Femur (tissue), 1 donor: ENCODE data around the gene GHR.

Source experiments
- DNase-seq: peaks from one replicate; pipeline ENCODE4 v3.0.0-alpha.2; 2017

GHR gene

DNA sequence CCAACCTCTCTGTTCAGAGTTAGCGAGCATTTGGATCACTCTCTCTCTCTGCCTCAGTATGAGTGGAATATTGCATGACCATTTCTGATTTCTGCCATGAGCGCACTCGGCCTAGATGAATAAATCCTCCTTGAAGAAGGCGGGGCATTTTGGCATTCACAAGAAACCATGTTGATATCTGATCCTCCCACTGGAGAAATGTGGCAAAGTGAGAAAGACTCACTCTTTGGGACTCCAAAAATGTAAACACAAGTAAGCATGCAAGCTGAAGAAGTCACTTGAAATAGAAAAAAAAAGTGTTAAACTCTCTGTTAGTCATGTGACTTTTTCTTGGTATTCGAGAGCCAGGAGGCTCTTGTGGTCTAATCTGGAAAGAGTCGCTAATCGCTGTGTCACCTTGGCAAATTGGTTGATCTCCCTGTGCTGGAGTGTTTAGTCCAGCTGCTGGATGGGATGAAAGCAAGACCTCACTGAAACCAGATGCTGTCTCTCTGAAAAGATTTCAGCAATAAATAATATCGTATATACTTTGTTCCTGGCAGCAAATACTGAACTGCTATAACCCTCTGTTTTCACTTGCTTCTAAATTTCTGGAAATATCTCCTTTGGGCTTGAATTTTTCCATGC lies 95.5 kb downstream of the GHR start:
- peak; percentile 85 for DNase-seq

DNA sequence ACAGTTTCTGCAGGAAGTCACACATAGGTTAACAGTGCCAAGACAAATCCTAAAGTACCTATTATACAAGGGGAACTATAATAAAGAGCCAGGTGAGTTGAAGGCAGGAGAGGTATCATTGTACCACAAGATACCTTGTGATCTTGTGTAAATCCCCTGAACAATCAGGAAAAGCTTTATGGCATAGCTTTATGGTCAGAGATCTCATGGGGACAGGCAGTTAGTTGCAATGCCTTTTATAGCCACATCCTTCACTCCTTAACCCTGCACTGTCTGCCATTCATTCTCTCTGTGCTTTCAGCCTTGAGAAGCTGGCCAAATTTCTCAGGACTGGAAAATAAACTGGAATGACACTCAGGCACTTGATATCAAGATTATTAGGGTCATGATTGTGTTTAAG lies 97.0 kb downstream of the GHR start:
- DNase-seq: no peak

DNA sequence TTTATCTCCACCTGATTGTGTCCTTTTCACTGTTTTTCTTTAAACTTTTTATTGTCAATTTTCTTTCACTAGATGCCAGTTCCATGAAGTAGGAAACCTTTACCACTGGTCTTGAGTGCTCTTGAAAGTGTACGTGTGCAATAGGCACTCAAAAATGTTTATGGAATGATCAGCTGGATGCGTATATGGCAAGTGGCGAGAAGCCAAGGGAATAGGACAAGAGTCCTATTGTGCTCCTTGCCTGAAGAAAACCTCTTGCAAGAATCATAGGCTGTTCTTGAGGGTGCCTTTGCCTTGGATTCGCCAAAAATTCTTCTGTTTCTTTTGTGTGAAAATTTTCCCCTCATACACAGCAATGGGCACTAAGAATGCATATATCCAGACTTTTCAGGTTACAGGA lies 97.7 kb downstream of the GHR start:
- no peak for DNase-seq

DNA sequence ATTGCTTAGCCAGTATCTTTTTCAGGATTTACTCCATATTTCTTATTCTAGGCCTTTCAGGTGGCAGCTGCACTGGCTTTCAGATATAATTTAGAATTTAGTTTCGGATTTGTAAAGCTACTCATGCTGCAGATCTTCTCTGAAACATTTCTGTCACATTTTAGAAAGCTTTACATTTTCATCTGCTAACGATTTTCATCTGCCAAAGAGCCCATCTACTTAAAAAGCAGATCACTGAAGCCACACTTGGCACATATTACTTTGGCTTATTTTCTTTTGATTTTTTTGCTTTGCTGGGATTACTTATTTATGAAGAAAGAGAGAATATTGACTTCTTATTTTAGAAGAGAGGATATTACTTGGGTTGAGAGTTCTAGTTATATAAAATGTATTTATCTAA lies 98.2 kb downstream of the GHR start:
- no peak for DNase-seq

DNA sequence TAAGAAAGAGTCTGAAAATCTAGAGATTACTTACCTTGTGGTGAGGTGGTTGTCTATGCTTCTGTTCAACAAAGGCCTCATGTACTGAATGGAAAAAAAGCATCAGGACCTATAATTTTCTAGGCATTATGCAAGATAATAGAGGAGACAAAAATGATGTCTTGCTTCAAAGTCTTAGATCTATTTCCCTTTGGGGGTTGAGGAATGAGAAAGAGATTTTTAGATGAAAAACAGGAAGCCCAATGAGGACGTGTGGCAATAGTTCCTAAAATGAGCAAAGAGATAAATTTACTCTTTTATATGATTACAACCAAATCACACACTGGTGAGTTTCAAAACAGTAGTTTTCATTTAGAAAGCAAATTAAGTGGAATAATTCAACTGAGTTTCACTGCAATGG lies 99.5 kb downstream of the GHR start:
- no peak for DNase-seq

DNA sequence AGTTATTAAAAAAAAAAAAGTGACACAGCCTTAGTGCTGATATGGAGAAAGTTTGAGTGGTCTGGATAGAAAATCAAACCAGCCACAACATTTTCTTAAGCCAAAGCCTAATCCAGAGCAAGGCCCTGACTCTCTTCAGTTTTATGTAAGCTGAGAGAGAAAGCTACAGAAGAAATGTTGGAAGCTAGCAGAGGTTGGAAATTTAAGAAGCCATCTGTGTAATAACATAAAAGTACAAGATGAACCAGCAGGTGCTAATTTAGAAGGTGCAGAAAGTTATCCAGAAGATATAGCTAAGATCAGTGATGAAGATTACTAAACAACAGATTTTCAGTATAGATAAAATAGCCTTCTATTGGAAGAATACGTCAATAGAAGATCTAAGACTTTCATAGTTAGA lies 102.9 kb downstream of the GHR start:
- DNase-seq: no peak

DNA sequence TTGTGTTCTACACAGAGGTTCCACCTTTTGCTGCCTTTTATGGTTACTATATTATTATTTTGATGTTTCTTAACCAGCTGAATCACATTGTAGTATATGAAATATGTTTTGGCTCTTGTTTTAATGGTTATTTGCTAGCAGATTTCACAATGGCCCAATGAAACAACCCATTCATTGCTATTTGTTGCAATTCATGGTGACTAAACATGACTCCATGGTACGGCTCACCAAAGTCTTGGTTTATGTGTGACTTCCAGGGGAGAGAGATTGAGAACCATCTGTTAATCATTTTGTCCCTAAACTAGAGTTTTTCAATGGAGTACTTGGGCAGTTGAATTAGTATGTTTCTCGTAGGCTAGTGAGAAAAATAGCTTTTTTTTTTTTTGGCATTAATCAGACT lies 108.4 kb downstream of the GHR start:
- DNase-seq: no peak

DNA sequence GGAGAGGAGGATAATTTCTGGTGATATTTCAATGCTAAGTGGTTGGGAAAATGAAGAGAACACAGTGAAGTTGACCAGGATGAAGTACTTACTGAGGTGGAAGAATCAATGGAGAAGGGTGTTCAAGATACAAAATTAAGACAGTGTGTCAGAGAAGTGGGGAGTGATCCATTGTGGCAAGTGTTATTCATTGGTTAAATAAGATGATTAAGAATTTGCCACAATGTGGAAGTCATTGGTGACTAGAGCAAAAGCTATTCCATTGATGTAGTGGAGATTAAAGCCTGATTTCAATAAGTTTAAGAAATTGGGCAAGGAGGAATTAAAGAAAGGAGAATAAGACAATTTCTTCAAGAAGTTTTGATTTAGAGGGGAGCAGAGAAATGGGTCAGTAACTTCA lies 118.9 kb downstream of the GHR start:
- no peak for DNase-seq

DNA sequence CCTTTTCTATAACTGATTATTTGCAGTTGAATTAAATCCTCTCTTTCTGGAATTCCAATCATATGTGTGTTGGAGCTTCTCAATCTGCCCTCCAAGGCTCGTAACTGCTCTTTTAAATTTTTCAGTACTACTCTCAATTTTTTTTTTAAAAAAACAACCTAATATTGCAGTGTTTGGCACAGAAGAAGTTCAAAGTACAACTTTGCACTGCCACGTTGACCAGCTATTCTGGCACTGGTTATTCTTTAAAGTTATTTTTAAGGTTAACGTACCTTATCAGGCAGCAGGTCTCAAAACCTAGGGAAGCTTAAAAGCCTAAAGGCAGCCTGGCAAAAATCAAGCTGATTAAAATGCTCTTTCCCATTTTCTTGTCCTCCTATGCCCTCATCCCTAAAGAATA lies 120.5 kb downstream of the GHR start:
- DNase-seq: no peak

DNA sequence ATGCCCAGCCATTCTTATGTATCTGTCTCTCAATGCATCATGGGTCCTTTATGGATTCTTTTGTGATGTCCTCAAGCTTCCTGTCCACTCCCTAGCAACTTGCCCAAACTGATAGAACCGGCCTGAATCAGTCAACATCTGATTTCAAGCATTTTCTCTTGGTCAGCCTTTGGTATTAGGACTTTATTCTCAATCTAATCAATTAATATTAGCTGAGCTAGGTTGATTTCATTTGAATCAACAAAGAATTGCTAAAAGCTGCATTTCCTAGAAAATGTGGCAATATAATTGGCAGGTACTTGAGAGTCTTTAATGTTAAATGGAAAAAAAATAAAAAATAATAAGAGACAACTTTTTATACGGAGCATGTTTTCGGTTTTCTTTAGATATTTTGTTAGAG lies 121.8 kb downstream of the GHR start:
- no peak for DNase-seq

DNA sequence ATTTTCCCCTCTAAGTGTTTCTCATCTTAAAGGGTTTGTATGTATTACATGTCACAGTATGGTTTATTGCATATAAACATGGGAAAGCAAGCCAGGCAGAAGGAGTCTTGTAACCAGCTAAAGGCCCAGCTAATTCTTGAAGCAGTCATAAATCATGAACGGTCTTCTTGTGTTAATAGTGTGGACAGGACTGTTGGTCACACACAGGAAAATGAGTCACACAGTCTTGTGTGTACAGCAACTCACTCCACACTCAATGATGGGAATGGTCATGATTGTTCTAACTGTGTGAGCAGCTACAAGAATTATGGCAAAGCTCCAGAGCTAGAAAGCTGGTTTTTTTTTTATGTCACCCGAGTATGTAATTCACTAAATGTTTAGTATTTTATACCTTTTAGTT lies 123.9 kb downstream of the GHR start:
- no peak for DNase-seq

DNA sequence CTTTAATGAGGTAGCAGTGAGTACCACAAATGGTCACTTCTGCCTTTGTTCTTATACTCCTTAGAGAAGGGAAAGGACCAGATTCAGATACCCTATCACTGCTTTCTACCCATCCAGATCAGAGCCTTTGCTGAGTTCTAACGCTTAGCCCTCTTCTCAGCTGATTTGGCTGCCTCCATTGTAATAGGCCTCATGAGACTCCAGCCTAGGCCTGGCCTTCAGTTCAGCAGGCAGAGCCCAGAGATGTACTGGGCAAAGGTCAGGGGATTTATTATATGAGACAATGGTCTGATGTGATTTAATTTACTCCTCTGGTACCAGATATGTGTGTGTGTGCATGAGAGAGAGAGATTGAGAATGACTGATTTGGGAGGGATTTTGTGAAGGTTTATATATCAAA lies 124.7 kb downstream of the GHR start:
- no peak for DNase-seq

DNA sequence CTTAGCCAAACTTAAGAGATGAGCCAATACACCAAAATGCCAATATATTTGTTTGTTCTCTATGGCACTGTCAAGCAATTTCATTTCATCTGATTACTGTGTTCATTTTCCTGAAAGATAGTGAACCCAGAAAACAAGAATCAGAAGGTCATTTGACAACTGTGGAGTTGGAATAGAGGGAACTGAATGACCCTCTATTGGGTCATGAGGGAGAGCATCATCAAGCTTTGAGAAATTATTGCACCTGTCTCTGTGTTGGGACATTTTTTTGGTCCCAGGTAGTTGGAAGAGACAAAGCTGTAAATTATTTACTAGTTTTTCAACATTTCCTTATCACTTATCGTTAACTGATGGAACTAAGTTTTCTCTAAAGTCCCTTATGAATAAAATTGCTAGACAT lies 129.4 kb downstream of the GHR start:
- no peak for DNase-seq

DNA sequence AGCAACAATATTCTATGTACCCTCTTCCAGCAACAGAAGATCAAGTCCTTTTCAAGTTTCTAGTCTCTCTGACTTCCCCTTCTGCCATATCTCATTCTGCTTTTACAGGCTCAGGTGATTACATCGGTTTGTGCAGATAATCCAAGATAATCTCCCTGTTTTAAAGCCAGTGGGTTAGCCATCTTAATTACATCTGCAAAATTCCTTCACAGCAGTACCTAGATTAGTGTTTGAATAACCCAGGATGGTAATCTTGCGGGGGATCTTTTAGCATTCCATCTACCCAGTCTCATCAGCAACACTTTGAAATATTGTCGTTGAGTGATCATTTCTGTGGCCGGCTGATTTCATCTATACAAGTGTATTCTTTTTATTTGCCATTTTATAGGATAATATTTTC lies 130.2 kb downstream of the GHR start:
- no peak for DNase-seq

DNA sequence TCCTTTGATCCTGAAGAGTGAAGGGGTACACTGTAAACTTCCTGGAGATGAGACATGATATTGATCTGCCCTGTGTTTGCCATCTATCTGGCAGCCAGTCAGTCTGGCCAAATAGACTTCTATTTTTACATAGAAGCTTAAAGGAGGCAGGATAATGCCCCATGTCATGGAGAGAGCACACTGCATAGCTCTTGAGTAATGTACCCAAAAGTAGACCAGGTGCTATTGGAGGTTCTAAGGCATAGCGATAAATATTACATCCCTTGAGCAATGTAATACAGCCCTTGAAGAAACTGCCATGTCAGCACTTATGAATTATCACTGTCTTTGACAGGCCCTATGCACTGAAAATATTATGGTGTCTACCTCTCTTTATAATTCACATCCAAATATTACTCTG lies 131.8 kb downstream of the GHR start:
- no peak for DNase-seq

DNA sequence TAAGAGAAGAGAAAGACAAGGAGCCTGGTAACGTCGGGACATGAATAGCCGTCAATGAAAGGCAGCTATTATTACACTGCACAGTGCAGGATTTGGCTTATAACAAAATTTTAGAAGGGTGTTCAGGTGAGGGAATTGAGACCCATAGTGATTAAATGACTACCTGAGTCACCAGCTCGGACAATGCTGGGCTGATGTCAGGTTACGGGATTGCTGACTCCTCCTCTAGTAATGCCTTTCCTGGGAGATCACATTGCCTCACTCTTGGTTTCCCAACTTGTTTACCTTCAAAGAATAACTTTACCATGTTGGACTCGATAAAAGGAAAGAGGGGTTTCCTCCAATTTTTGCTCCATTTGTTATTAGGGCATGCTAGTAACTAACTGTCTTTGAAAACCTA lies 132.6 kb downstream of the GHR start:
- no peak for DNase-seq

DNA sequence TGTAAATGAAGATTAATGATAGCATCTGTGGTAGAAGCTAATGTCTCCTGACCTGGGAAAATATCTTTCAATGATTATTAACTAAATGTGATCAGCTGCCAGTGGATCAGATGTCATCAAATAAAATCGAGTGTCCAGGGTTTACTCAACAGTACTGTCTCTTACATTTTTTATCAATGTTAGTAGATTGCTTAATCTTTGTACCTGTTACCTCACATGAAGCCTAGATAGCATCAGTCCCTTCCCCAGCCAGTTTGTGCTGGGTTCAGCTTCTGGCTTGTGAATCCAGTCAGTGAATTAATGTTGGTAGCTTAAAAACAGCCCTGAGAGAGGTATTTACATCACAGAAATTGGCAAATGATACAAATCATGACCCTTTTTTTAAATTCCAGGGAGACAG lies 134.4 kb downstream of the GHR start:
- DNase-seq: no peak

DNA sequence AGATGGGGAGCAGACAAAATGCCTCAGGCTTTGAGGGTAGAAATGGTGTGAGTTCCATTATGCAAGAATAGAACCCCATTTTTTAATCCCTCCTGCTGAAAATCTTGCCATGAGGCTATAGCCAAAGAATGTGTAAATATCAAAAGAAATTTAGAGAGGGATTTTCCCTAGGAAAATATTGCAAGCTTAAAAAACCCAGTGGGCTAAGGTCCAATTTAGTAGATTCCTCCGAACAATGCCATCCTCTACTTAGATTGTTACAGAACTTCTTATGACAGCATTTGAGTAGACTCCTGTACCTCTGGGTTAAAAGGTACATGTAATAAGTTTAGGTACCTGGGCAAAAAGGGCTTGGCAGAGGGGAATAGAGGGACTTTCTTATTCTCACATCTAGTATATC lies 138.4 kb downstream of the GHR start:
- DNase-seq: no peak

DNA sequence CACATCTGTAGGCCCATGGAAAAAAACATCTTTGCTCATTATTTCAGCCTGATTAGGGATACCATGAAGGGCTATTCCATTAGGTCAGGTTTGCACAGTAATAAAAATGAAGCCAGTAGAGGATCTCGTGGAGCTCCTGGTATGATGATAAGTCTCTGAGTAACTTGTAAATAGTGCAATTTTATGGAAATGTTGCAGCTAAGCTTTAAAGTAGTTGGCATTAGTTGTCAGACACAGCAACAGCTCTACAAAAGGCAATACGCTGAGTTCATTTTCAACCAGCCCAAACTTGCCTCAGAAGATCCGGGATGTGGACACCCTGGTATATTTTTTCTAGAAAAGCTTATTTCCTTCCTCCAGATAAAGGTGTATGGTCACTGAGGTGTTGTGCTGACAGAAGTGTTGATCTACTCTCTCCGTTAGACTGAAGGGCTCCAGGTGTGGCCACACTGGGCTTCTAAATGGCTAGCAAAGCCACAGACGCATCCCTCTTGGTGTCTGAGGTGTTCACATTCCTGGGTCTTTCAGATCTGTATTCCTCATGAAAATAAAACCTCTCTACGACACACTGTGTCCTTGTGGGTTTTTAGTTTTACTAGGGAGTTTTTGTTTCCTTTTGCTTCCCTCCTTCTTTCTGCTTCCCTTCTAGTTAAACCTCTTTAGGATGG lies 141.6 kb downstream of the GHR start:
- no peak for DNase-seq

DNA sequence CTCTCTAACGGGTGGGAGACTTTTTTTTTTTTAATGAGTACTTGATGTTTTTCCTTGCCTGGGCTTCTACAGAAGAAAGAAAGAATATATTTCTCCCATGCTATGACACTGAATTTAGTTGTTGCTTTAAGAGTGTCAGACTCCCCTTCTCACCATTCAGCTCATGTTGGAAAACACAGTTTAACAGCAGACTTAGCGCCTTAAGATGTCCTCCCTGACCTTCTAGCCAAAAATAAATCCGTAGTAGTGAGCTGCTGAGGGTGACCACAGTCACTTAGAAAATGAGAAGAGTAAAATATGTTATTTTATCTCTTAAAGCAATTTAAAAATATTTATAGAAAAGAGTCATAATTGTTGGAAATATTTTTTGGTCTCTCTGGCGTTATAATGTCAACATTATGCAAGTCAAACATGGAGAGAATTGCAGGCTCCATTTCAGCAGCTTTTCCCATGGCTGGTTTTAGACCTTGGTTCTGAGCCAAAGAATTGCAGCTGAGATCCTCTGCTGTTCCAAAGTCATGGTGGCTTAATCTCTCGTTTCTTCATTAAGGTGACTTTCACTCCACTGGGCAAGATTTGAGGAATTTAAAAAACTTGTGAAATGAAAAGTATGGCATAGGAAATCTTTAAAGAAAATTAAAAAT lies 143.5 kb downstream of the GHR start:
- DNase-seq: peak; percentile 67

DNA sequence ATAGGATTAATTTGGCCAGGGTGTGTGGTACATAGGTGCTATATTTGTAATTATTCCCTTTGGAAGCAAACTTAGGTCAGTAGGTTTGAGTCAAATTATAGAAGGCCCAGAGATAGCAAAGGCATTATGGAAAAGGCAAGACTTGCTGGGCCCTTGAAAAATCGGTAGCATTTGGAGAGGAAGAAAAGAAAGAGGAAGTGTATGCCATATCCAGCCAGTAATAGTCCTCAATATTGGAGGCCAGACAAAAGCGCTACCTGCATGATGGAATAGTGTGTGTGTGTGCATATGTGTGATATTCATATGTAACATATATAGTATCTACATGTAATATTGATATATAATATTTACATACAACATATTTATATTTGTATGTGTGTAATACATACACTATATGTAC lies 146.1 kb downstream of the GHR start:
- DNase-seq: no peak

DNA sequence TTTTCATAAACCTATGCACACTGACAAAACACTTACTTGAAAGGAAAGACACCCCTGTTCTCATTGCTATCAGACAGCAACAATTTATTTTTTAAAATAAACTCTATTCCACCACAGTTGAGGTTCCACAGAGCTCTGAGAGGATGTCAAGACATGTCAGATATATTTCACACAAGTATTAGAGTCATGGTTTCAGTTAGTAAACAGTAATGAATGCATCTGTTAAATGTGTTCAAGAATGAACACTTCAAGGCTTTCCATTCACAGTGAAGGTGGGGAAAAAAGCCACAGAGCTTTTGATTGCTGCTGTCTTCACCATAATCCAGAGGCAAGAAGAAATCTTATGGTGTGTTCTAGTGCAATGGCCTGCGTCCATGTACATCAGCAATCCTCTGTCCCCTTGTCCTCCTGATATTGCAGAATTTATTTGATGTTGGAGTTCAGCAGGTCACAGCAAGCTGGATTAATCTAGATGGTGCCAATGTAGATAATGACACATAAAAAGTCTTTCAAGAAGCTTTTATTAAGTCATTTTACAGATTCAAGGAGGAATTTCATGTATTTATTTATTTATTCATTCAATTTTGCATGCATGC lies 146.8 kb downstream of the GHR start:
- no peak for DNase-seq

DNA sequence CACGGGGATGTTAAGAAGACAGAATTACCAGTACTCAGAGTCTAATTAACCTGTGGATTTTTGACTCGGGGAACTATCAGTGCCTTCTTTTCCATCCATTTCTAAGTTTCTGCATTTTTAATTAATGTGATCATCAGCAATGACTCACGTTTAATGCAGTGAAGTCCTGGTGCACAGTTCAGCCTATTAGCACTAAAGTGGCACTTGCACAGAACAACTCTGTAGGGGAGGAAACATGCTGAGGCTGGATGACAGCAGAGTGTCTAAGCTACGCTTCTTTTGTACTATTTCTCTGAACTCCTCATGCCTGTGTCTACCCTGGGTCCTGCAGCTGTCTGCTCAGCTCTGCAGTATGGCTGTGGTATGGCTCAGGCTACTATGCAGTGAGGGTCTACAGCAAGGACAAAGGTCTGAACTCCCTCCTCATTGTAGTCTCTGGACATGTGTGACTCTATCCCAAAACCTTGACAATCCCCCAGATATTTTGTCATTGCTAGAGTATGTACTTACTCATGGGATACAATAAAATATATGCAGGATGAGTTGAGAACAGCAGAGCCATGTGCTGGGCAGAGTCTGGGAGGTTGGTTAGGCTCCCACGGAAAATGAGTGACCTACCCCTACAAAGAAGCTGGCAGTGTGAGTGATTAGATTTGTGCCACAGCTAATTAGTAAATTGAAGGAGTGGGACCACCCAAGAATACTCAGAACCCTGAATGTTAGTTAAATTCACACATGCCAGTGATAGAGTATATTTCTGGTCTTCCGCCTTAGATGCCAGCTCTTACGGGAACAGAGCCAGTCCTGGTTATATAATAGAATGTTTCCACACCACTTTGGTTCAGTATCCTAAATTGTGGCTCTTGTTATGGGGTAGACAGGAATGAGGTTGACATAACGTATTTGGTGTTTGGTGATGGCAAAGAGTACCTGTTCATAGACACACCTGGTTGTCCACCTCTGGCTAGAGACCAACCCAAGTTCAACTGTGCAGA lies 148.0 kb downstream of the GHR start:
- DNase-seq: no peak
